IPS-18a (cell line): ENCODE results near the gene IRF8.

Experiments used
- H3K27ac ChIP-seq: one replicate; pipeline ENCODE4 v1.5.1; 2013; ENCODE audit warnings: low read length
- H3K27me3 ChIP-seq: one replicate; pipeline ENCODE4 v1.6.1; 2013; ENCODE audit warnings: mild to moderate bottlenecking, low read length; ENCODE audit not compliant: control insufficient read depth, insufficient read depth
- H3K36me3 ChIP-seq: one replicate; pipeline ENCODE4 v1.6.1; 2013; ENCODE audit warnings: low read depth, low read length; ENCODE audit not compliant: control insufficient read depth
- H3K4me1 ChIP-seq: one replicate; pipeline ENCODE4 v1.6.1; 2013; ENCODE audit warnings: low read depth, low read length; ENCODE audit not compliant: control insufficient read depth
- H3K4me3 ChIP-seq: one replicate; pipeline ENCODE4 v1.5.1; 2013; ENCODE audit warnings: low read length
- H3K9ac ChIP-seq: one replicate; pipeline ENCODE4 v1.6.1; 2013; ENCODE audit warnings: mild to moderate bottlenecking, low read length, moderate library complexity
- H3K9me3 ChIP-seq: one replicate; pipeline ENCODE4 v1.6.1; 2013; ENCODE audit warnings: low read depth, low read length; ENCODE audit not compliant: control insufficient read depth

The IRF8 gene

DNA sequence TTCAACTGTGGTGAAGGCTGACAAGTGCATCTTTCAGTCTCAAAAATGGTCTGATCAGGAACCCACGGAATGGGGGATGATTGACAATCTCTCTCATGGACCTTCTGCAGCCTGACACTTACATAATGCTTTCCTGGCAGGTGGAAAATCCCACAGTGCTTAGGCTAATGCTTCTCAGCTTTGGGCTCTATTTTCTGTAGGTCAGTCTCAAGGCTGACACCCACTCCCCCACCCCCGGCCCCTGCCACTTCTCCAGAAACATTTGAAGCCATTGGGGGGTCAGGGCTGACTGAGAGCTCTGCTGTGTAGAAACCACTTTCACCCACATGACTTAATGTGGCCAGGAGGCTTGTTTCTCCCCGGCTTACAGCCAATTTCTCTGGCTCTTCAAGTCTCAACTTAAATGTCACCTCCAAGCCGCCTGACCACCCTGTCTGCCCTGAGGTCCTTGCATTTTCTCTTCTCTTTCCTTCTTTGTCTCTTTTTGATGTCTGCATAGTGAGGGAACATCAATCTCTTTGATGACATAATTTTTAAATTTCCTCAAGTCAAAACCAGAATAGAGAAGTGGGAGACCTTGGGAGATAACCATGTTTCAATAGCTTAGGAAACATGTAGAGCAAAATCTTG lies 16.7 kb upstream of the IRF8 start:
- Histone ChIP-seq H3K27ac (no peak overlapping the region), H3K4me3 (no peak overlapping the region), H3K9me3 (no peaks in the 10 kb centered on the region), H3K4me1 (no peaks in the 10 kb centered on the region), H3K27me3 (no peaks in the 10 kb centered on the region), H3K36me3 (no peaks in the 10 kb centered on the region), H3K9ac (no peak overlapping the region)

GRCh38 chr16:85883813-85884212 lies 15.1 kb upstream of the IRF8 start:
- H3K27ac ChIP-seq = no peak overlapping the region
- no peaks in the 10 kb centered on the region for H3K4me1 ChIP-seq
- H3K9ac ChIP-seq = no peak overlapping the region
- H3K4me3 ChIP-seq = no peak overlapping the region
- H3K27me3 ChIP-seq = no peaks in the 10 kb centered on the region
- H3K36me3 ChIP-seq = no peaks in the 10 kb centered on the region
- H3K9me3 ChIP-seq = no peaks in the 10 kb centered on the region

GRCh38 chr16:85884808-85885463 lies 14.0 kb upstream of the IRF8 start:
- H3K4me1 ChIP-seq = no peaks in the 10 kb centered on the region
- no peaks in the 10 kb centered on the region for H3K36me3 ChIP-seq
- H3K4me3 ChIP-seq = no peak overlapping the region
- H3K27ac ChIP-seq = no peak overlapping the region
- H3K27me3 ChIP-seq = no peaks in the 10 kb centered on the region
- no peak overlapping the region for H3K9ac ChIP-seq
- no peaks in the 10 kb centered on the region for H3K9me3 ChIP-seq

GRCh38 chr16:85885537-85885936 lies 13.4 kb upstream of the IRF8 start:
- no peak overlapping the region for H3K9ac ChIP-seq
- no peaks in the 10 kb centered on the region for H3K4me1 ChIP-seq
- no peaks in the 10 kb centered on the region for H3K27me3 ChIP-seq

DNA sequence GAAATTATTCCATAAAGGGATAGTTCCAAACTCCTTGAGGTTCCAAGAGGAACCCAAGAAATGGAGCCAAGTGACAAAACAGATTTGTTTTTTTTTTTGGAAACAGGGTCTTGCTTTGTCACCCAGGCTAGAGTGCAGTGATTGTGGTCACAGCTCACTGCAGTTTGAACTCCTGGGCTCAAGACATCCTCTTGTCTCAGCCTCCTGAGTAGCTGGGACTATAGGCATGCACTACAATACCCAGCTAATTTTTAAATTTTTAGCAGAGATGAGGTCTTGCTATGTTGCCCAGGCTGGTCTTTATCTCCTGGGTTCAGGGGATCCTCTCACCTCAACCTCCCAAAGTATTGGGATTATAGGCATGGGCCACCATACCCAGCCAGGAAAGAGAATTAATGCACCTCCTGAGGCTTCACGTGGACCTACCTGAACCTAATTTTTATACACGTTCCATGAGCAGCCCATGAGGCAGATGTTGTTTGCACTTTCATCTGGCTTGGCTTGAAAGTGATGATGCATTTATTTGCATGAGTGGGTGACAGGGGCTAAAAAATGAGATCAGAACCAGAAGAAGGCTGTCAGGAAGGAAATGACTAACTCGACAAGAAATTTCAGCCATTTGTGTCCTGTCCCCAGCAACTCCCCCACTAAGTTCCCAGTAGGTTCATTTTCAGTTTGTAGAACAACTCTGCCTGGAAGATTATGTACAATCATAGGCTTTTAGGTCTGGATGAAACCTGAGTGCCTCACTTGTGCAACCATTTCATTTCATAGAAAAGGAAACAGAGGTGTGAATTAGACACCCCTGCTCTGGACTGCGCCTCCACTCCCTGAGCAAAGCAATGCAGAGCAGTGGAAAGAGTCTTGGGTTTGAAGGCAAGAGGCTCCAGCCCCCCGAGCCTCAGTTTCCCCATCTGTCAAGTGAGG lies 10.3 kb upstream of the IRF8 start:
- no peak overlapping the region for H3K4me3 ChIP-seq
- H3K9me3 ChIP-seq = no peaks in the 10 kb centered on the region
- no peak overlapping the region for H3K27ac ChIP-seq
- no peaks in the 10 kb centered on the region for H3K36me3 ChIP-seq
- peaks cover under 1% of the 10 kb centered on the region for H3K27me3 ChIP-seq
- no peaks in the 10 kb centered on the region for H3K4me1 ChIP-seq
- H3K9ac ChIP-seq = no peak overlapping the region

More at GRCh38 chr16:85885537-85885936, 13.4 kb upstream of the IRF8 start:
- H3K27ac ChIP-seq = no peak overlapping the region
- no peak overlapping the region for H3K4me3 ChIP-seq
- H3K36me3 ChIP-seq = no peaks in the 10 kb centered on the region
- H3K9me3 ChIP-seq = no peaks in the 10 kb centered on the region

- Histone ChIP-seq H3K27me3 (peaks cover 18% of the 10 kb centered on the region), H3K4me3 (no peak overlapping the region), H3K9ac (no peak overlapping the region), H3K36me3 (no peaks in the 10 kb centered on the region), H3K4me1 (no peaks in the 10 kb centered on the region), H3K27ac (no peak overlapping the region), H3K9me3 (no peaks in the 10 kb centered on the region)
Observed at GRCh38 chr16:85891033-85891775, 7.8 kb upstream of the IRF8 start.

GRCh38 chr16:85891776-85892166 lies 7.2 kb upstream of the IRF8 start:
- H3K4me1 ChIP-seq = no peaks in the 10 kb centered on the region

DNA sequence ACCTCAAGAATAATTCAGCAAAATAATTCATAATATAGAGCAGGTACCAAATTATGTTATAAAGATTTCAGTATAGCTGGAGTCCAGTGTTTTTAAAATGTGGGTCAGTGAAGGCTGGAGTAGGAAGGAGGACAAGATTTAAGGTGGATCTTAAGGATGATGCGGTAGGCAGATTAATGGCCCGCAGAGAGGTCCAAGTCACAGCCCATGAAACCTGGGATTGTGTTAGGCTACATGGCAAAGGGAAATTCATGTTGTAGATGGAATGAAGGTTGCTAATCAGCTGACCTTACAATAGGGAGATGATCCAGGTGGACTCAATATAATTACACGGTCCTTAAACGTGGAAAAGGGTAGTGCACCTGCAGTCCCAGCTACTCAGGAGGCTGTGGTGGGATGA lies 6.2 kb upstream of the IRF8 start:
- Histone ChIP-seq H3K9ac (no peak overlapping the region), H3K27ac (no peak overlapping the region), H3K9me3 (no peaks in the 10 kb centered on the region), H3K4me3 (no peak overlapping the region), H3K36me3 (no peaks in the 10 kb centered on the region), H3K27me3 (peaks cover 33% of the 10 kb centered on the region), H3K4me1 (no peaks in the 10 kb centered on the region)

More at GRCh38 chr16:85891776-85892166, 7.2 kb upstream of the IRF8 start:
- Histone ChIP-seq H3K27me3 (peaks cover 24% of the 10 kb centered on the region), H3K4me3 (no peak overlapping the region), H3K9ac (no peak overlapping the region), H3K9me3 (no peaks in the 10 kb centered on the region), H3K36me3 (no peaks in the 10 kb centered on the region), H3K27ac (no peak overlapping the region)

DNA sequence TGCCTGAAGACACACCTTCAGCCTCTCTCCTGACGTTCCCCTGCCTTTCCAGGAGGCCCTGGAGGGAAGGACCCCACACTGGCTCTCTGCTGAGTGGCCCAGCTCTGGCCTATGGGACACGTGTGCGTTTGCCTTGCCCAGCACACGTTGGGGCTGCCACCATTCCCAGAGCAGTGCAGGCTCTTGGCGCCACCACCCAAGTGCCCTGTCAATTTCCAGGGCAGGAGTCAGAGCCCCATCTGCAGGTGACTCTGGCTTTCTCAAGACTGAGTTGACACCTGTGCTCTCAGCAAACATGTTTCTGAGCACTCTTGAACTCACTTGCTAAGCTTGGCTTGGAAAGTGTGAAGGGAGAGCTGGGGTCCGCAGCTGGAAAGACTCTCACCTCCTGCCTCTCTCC lies 4.7 kb upstream of the IRF8 start:
- Histone ChIP-seq H3K9me3 (no peaks in the 10 kb centered on the region), H3K36me3 (no peaks in the 10 kb centered on the region), H3K27ac (no peak overlapping the region), H3K4me1 (peaks cover 3% of the 10 kb centered on the region), H3K4me3 (no peak overlapping the region), H3K9ac (no peak overlapping the region), H3K27me3 (peaks cover 49% of the 10 kb centered on the region)

GRCh38 chr16:85897382-85897781 lies 1.6 kb upstream of the IRF8 start:
- no peak overlapping the region for H3K9ac ChIP-seq
- H3K4me3 ChIP-seq = no peak overlapping the region
- H3K27me3 ChIP-seq = peaks cover 70% of the 10 kb centered on the region
- H3K4me1 ChIP-seq = peaks cover 3% of the 10 kb centered on the region
- H3K36me3 ChIP-seq = no peaks in the 10 kb centered on the region
- no peaks in the 10 kb centered on the region for H3K9me3 ChIP-seq
- H3K27ac ChIP-seq = no peak overlapping the region

DNA sequence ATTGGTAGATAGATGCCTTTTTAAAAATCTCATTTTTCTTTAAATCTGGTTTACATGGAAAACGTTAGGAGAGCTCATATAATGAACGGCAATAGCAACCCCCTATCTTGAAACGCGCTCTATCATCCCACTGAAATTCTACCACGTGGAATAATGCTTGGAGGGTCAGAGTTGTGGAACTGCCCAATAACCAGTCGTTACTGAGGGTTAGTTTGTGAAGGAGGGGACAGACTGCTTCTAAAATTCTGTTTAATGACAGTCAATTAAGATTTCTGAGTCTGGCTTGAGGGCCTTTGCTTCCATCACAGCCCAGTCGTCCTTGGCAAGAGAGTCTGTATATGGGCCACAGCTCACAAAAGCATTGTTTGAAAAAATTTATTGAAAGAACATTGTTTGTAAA lies 482 bp downstream of the IRF8 start:
- Histone ChIP-seq H3K27me3 (peaks cover 62% of the 10 kb centered on the region), H3K27ac (no peak overlapping the region), H3K4me1 (peaks cover 3% of the 10 kb centered on the region), H3K4me3 (peak overlapping the region; percentile 58), H3K9me3 (no peaks in the 10 kb centered on the region), H3K9ac (no peak overlapping the region), H3K36me3 (no peaks in the 10 kb centered on the region)
